Measurements from ENCODE around the gene ZSWIM4.

ZSWIM4 gene

DNA sequence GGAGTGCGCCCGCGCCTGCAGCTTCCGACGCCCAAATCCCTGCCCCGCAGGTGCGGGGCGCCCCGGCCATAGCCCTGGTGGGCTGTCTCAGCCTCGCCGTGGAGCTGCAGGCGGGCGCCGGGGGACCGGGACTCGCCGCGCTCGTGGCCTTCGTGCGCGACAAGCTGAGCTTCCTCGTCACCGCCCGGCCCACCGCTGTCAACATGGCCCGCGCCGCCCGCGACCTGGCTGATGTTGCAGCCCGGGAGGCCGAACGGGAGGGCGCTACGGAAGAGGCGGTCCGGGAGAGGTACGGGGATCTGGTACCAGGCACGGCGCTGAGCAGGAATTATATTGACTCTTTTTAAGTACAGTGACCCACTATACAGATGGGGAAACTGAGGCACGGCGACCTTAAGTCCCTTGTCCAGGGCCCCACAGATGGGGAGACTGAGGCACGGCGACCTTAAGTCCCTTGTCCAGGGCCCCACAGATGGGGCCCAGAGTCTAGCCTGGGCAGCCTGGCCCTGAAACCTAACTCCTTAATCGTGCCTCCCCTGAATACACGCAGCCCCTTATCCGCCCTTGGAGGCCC is 30.3 kb upstream of the ZSWIM4 start:
- Histone ChIP-seq H3K27ac (ENCODE audit: low read depth, low read length) (no peak overlapping the region), H3K23ac (ENCODE audit: low read length) (no peak overlapping the region), H3K4me3 (ENCODE audit: low read depth, low read length) (peak overlapping the region; percentile 83), H3K9me3 (ENCODE audit: insufficient read depth, low read depth, low read length) (no peaks in the 10 kb centered on the region), H4K12ac (ENCODE audit: low read depth, low read length) (peak overlapping the region; percentile 10), H4K91ac (ENCODE audit: low read depth, low read length) (peak overlapping the region; percentile 57), H3K18ac (ENCODE audit: low read length) (peak overlapping the region; percentile 85), H3K79me1 (ENCODE audit: low read length) (peaks cover 7% of the 10 kb centered on the region), H3K4ac (ENCODE audit: low read depth, low read length) (peak overlapping the region; percentile 41), H3K36me3 (ENCODE audit: control insufficient read depth in 1 of 2, insufficient read depth in 2 of 2, low read length in 2 of 2) (peaks cover 42 to 55% of the 10 kb centered on the region in 2 experiments), H2BK5ac (ENCODE audit: low read depth, low read length, poor library complexity) (no peak overlapping the region), H3K4me1 (ENCODE audit: control insufficient read depth in 1 of 2, insufficient read depth in 2 of 2, low read length in 2 of 2) (peaks cover 10 to 13% of the 10 kb centered on the region in 2 experiments), H3K4me2 (ENCODE audit: low read length) (peak overlapping the region; percentile 81), H4K8ac (ENCODE audit: low read depth, low read length) (peak overlapping the region; percentile 62), H2AK5ac (ENCODE audit: low read length) (no peak overlapping the region), H3K14ac (ENCODE audit: low read length) (peak overlapping the region; percentile 74), H2BK120ac (ENCODE audit: insufficient read depth, low read length, poor library complexity) (no peak overlapping the region), H2AFZ (ENCODE audit: insufficient read depth, low read length, poor library complexity) (peak overlapping the region; percentile 62), H2BK12ac (ENCODE audit: low read length) (no peak overlapping the region), H3K79me2 (ENCODE audit: control insufficient read depth, insufficient read depth, low read length, poor library complexity) (peaks cover 4% of the 10 kb centered on the region), H3K27me3 (ENCODE audit: insufficient read depth, low read length) (no peaks in the 10 kb centered on the region), H3K9ac (ENCODE audit: low read length) (peak overlapping the region; percentile 70)
- peak in 1 of 2 donors; percentile 44 for DNase-seq
- no CpG with 5 or more reads among the region's 48 CpGs for WGBS (ENCODE audit: extremely low coverage, insufficient coverage, insufficient read length)

- H3K4ac ChIP-seq (ENCODE audit: low read depth, low read length) = peak overlapping the region; percentile 13
- H3K18ac ChIP-seq (ENCODE audit: low read length) = peak overlapping the region; percentile 42
- no peak overlapping the region for H4K12ac ChIP-seq (ENCODE audit: low read depth, low read length)
- no peak overlapping the region for H4K8ac ChIP-seq (ENCODE audit: low read depth, low read length)
- H3K27ac ChIP-seq (ENCODE audit: low read depth, low read length) = no peak overlapping the region
- H2BK5ac ChIP-seq (ENCODE audit: low read depth, low read length, poor library complexity) = no peak overlapping the region
- H2BK12ac ChIP-seq (ENCODE audit: low read length) = no peak overlapping the region
- H3K4me1 ChIP-seq (ENCODE audit: control insufficient read depth in 1 of 2, insufficient read depth in 2 of 2, low read length in 2 of 2) = peaks cover 10 to 13% of the 10 kb centered on the region in 2 experiments
- H3K79me2 ChIP-seq (ENCODE audit: control insufficient read depth, insufficient read depth, low read length, poor library complexity) = peaks cover 4% of the 10 kb centered on the region
- no peak overlapping the region for H2AFZ ChIP-seq (ENCODE audit: insufficient read depth, low read length, poor library complexity)
- H4K91ac ChIP-seq (ENCODE audit: low read depth, low read length) = no peak overlapping the region
- H3K23ac ChIP-seq (ENCODE audit: low read length) = no peak overlapping the region
- peak overlapping the region; percentile 81 for H3K4me2 ChIP-seq (ENCODE audit: low read length)
- H3K9ac ChIP-seq (ENCODE audit: low read length) = no peak overlapping the region
- no peak overlapping the region for H3K14ac ChIP-seq (ENCODE audit: low read length)
- H3K79me1 ChIP-seq (ENCODE audit: low read length) = peaks cover 7% of the 10 kb centered on the region
- peak; percentile 32 to 48 for DNase-seq
- H2BK120ac ChIP-seq (ENCODE audit: insufficient read depth, low read length, poor library complexity) = no peak overlapping the region
- no CpG with 5 or more reads among the region's 19 CpGs for WGBS (ENCODE audit: extremely low coverage, insufficient coverage, insufficient read length)
- H3K9me3 ChIP-seq (ENCODE audit: insufficient read depth, low read depth, low read length) = no peaks in the 10 kb centered on the region
- H3K36me3 ChIP-seq (ENCODE audit: control insufficient read depth in 1 of 2, insufficient read depth in 2 of 2, low read length in 2 of 2) = peaks cover 41 to 55% of the 10 kb centered on the region in 2 experiments
- peak overlapping the region; percentile 22 for H2AK5ac ChIP-seq (ENCODE audit: low read length)
- peak overlapping the region; percentile 15 for H3K4me3 ChIP-seq (ENCODE audit: low read depth, low read length)
- no peaks in the 10 kb centered on the region for H3K27me3 ChIP-seq (ENCODE audit: insufficient read depth, low read length)
Observed at GRCh38 chr19:13765395-13766094, 29.7 kb upstream of the ZSWIM4 start.

DNA sequence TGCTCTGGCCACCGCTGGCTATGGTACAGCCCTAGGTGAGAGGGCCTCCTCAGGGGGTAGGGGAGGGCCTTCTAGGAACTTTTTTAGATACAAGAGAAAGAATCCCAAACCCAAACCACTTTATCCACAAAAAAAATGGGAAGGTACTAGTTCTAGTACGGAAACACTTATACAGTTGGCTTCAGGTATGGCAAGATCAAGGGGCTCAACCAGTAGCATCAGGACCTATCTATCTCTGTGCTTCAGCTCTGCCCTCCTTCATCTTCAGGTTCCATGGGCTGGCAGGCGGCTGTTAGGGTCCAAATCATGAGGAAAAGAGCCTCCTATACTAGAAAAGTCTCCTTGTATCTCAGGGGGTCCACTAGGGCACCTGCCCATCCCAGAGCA is 29.2 kb upstream of the ZSWIM4 start:
- Histone ChIP-seq H3K27me3 (ENCODE audit: insufficient read depth, low read length) (no peaks in the 10 kb centered on the region), H4K8ac (ENCODE audit: low read depth, low read length) (no peak overlapping the region), H2AK5ac (ENCODE audit: low read length) (no peak overlapping the region), H4K91ac (ENCODE audit: low read depth, low read length) (no peak overlapping the region), H3K14ac (ENCODE audit: low read length) (no peak overlapping the region), H3K27ac (ENCODE audit: low read depth, low read length) (no peak overlapping the region), H2AFZ (ENCODE audit: insufficient read depth, low read length, poor library complexity) (no peak overlapping the region), H3K79me2 (ENCODE audit: control insufficient read depth, insufficient read depth, low read length, poor library complexity) (peaks cover 4% of the 10 kb centered on the region), H3K18ac (ENCODE audit: low read length) (peak overlapping the region; percentile 42), H3K4ac (ENCODE audit: low read depth, low read length) (no peak overlapping the region), H3K4me2 (ENCODE audit: low read length) (no peak overlapping the region), H3K23ac (ENCODE audit: low read length) (no peak overlapping the region), H4K12ac (ENCODE audit: low read depth, low read length) (no peak overlapping the region), H3K79me1 (ENCODE audit: low read length) (peaks cover 7% of the 10 kb centered on the region), H3K9ac (ENCODE audit: low read length) (no peak overlapping the region), H3K4me3 (ENCODE audit: low read depth, low read length) (no peak overlapping the region), H3K36me3 (ENCODE audit: control insufficient read depth in 1 of 2, insufficient read depth in 2 of 2, low read length in 2 of 2) (peaks cover 36 to 51% of the 10 kb centered on the region in 2 experiments), H2BK12ac (ENCODE audit: low read length) (no peak overlapping the region), H2BK5ac (ENCODE audit: low read depth, low read length, poor library complexity) (no peak overlapping the region), H2BK120ac (ENCODE audit: insufficient read depth, low read length, poor library complexity) (no peak overlapping the region), H3K4me1 (ENCODE audit: control insufficient read depth in 1 of 2, insufficient read depth in 2 of 2, low read length in 2 of 2) (peaks cover 10 to 13% of the 10 kb centered on the region in 2 experiments), H3K9me3 (ENCODE audit: insufficient read depth, low read depth, low read length) (no peaks in the 10 kb centered on the region)
- WGBS (ENCODE audit: extremely low coverage, insufficient coverage, insufficient read length) = no CpG with 5 or more reads among the region's 3 CpGs
- no peak for DNase-seq

DNA sequence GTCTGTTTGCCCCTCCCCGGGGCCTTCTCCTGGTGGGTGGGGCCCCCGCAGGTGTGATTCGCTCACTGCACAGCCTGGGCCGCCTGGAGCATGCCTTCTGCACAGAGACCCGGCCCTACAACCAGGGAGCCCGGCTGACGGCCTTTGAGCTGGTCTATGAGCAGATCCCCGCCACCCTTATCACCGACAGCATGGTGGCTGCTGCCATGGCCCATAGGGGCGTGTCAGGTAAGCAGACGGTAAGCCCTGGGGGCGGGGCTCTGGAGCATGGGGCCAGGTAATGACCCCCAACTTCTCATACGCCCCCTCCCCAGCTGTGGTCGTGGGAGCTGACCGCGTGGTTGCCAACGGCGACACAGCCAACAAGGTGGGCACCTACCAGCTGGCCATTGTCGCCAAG is 26.7 kb upstream of the ZSWIM4 start:
- Histone ChIP-seq H3K14ac (ENCODE audit: low read length) (no peak overlapping the region), H2AFZ (ENCODE audit: insufficient read depth, low read length, poor library complexity) (no peak overlapping the region), H3K4ac (ENCODE audit: low read depth, low read length) (no peak overlapping the region), H4K12ac (ENCODE audit: low read depth, low read length) (no peak overlapping the region), H2BK12ac (ENCODE audit: low read length) (no peak overlapping the region), H2AK5ac (ENCODE audit: low read length) (no peak overlapping the region), H3K27ac (ENCODE audit: low read depth, low read length) (no peak overlapping the region), H3K4me3 (ENCODE audit: low read depth, low read length) (no peak overlapping the region), H3K23ac (ENCODE audit: low read length) (no peak overlapping the region), H4K91ac (ENCODE audit: low read depth, low read length) (no peak overlapping the region), H3K9me3 (ENCODE audit: insufficient read depth, low read depth, low read length) (no peaks in the 10 kb centered on the region), H3K18ac (ENCODE audit: low read length) (no peak overlapping the region), H3K79me2 (ENCODE audit: control insufficient read depth, insufficient read depth, low read length, poor library complexity) (peaks cover 4% of the 10 kb centered on the region), H3K4me1 (ENCODE audit: control insufficient read depth in 1 of 2, insufficient read depth in 2 of 2, low read length in 2 of 2) (peaks cover 10 to 13% of the 10 kb centered on the region in 2 experiments), H3K27me3 (ENCODE audit: insufficient read depth, low read length) (no peaks in the 10 kb centered on the region), H3K79me1 (ENCODE audit: low read length) (peaks cover 7% of the 10 kb centered on the region), H4K8ac (ENCODE audit: low read depth, low read length) (no peak overlapping the region), H3K4me2 (ENCODE audit: low read length) (no peak overlapping the region), H3K9ac (ENCODE audit: low read length) (no peak overlapping the region), H3K36me3 (ENCODE audit: control insufficient read depth in 1 of 2, insufficient read depth in 2 of 2, low read length in 2 of 2) (peaks cover 26 to 39% of the 10 kb centered on the region in 2 experiments), H2BK120ac (ENCODE audit: insufficient read depth, low read length, poor library complexity) (no peak overlapping the region), H2BK5ac (ENCODE audit: low read depth, low read length, poor library complexity) (no peak overlapping the region)
- no peak for DNase-seq
- WGBS (ENCODE audit: extremely low coverage, insufficient coverage, insufficient read length) = no CpG with 5 or more reads among the region's 19 CpGs

Measured in trophoblast cell (in vitro differentiated cells and primary cell).